ENCODE measurements around the gene USP7.
"Not testable (repeated sequence)": the region's sequence is repeated elsewhere in the genome, so short reads cannot be mapped to it uniquely, and the experiment has no call there.

Gene USP7

DNA sequence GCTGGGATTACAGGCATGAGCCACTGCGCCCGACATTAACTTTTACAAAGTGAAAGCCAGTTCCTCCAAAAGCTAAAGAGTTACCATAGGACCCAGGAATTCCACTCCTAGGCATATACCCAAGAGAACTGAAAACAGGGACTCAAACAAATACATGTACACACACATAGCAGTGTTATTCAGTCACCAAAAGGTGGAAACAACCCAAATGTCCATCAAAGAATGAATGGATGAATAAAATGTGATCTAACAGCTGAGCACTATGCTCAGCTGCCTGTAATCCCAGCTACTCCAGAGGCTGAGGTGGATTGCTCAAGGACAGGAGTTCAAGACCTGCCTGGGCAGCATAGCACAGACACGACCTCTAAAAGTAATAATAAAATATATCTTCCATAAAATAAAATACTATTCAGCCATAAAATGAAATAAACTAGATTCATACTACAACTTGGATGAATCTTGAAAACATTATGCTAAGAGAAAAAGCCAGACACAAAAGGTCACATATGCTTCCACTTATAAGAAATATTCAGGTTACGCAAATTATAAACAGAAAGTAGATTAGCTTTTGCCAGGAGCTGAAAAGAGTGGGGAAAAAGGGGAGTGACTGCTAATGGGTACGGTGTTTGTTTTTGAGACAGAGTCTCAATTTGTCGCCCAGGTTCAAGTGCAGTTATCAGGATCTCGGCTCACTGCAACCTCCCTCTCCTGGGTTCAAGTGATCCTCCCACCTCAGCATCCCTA lies 9.3 kb upstream of the USP7 start:
- DNase-seq, result peak; percentile 35

DNA sequence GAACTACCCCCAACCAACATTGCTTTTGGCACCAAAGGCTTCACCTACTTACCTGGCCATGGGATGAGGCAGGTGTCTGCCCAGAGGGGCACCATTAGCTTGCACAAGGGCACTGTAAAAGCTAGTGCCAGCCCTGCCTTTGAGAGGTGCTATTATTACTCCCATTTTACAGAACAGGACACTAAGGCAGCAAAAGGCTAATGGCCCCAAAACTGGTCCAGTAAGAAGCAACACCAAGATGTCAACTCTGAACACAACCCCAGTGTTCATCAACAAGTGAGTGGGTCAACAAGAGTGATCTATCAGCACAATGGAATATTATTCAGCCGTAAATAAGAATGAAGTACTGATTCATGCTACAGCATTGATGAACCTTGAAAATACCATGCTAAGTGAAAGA lies 7.7 kb upstream of the USP7 start:
- no peak for DNase-seq

DNA sequence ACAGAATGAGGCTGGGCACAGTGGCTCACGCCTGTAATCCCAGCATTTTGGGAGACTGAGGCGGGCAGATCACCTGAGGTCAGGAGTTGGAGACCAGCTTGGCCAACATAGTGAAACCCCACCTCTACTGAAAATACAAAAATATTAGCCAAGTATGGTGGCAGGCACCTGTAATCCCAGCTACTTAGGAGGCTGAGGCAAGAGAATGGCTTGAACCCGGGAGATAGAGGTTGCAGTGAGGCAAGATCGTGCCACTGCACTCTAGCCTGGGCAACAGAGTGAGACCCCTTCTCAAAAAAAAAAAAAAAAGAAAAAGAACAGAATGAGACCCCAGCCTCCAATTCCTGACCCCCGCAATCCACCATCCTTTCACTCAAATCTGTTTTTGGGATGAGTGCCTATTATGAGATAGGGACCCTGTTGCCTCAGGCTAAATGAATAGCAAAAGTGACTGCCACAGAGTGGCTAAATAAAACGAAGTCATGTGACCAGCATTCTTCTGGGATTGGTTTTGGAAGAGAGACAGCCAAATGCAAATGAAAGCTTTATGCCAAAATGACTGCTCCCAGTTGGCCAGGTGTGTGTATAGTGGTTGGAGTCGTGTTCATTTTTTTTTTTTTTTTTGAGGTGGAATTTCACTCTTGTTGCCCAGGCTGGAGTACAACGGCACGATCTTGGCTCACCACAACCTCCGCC lies 5.6 kb upstream of the USP7 start:
- DNase-seq, result peak; percentile 12

DNA sequence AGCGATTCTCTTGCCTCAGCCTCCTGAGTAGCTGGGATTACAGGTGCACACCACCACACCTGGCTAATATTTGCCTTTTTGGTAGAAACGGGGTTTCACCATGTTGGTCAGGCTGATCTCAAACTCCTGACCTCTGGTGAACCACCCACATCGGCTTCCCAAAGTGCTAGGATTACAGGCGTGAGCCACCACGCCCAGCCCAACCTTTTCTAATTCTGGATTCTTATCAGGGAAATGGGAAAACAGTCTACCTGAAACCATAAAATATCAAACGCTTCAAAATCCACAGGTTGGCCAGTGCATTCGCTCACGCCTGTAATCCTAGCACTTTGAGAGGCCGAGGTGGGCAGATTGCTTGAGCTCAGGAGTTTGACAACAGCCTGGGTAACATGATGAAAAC lies 4.3 kb upstream of the USP7 start:
- DNase-seq, result not testable (repeated sequence)

DNA sequence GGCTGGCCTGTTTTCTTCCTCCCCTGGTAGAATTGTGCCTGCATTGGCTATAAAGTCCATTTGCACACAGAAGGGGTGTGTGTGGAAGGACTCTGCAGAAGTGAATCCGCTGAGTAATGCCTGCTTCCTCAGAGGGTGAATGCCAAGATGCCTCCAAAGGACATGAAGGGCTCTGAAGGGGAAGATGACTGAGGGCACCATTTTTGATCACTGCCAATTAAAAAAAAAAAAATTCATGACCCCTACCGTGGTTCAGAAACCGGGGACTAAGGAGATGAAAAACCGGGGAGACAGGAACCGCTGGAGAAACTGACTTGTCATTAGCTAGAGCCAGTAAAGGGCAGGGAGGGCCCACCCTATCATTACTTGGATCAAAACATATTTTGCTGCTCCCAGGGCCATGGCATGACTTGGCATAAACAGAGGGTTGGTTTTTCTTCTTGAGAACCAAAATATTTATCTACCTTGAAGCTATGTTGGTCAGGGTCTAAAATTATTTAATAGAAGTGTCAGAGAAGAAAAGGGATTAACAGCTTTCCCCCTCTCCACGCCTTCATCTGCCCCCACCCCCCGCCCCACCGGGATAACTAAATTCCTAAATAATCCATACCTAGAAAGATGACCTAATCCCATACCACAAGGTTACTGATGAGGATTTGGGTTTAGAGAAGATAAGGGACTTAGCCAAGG lies 3.6 kb upstream of the USP7 start:
- no peak for DNase-seq

DNA sequence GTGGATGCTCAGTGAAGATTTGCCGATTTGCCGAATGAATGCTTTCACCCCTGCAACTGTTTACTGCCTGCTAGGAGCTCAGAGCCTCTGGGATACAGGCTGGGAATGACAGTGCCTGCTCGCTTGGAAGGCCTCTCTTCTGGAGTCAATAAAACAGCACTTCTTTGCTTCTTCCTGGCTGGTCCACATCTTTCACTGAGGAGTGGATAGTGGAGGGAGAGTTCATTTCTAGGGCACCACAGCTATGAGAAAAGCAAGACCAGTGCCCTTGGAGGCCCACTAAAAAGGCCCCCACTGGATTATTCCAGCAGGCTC lies 3.1 kb upstream of the USP7 start:
- no peak for DNase-seq

DNA sequence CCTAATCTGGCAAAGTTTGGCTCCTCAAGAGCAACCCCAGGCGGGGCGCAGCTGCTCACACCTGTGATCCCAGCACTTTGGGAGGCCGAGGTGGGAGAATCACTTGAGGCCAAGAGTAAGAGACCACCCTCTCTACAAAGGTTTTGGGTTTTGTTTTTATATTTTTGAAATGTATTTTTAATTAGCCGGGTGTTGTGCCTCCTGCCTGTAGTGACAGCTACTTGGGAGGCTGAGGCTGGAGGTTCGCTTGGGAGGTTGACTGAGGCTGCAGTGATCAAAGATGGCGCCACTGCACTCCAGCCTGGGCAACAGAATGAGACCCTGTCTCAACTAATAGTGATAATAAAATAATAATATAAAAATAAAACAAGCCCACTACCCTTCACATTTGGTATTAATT lies 756 bp upstream of the USP7 start:
- no peak for DNase-seq

DNA sequence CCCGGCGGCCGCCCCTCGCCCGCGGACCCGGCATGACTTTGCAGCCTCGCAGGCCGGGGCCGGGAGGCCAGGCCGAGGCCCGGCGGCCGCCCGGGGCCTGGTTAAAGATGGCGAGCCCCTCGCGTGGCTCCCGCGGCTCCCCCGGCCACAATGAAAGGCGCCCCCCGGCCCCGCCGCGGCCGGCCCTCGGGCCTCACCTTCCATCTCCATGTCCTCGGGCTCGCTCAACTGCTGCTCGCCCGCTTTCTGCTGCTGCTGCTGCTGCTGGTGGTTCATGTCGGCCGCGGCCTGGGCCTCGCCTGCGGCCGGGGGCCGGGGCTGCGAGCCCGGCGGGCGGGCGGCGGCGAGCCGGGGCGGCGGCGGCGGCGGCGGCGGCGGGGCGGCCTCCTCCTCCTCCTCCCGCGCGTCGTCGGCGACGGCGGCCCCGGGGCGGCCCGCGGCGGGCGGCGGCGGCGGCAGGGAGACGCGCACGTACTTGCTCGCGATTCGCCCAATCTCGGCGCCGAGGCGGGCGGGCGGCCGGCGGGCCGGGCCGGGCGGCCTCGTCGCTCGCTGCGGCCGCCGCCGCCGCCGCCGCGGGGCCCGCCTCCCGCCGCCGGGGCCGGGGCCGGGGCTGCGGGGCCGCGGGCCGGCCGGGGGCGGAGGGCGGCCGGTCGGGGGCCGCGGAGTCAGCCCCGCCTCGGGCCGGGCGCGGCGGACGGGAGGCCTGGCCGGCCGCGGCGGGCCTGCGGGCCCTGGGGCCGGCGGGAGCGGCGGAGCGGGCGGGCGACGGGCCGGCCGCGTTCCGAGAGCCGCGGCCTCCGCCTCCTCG lies 491 bp downstream of the USP7 start:
- DNase-seq, result no peak

DNA sequence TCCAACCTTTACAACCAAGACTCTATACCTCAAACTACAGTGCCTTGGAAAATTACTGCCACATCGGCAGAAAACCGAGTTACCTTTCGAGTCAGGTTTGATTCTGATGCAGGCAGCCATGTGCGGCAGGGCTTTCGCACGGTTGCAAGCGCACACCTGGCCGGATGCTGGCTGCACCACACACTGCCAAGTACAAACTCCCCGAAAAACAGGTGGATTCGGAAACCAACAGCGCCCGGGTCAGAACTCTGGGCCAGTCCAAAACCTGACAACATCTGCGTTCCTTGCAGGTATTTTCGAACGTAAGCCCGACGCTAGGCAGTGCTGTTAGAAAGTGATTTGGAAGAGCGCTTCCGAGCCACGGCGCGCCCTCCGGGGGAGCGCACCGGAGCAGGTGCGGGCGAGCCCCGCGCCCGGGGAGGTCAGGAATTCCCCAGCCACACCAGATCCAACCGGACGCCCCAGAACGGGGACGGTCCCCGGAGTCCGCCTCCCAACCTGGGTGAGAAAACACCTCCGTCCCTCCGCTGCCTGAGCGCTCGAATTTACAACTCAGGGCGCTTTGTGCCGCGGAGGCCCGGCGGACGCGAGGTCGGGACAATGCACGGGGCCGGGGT lies 1.2 kb downstream of the USP7 start:
- peak; percentile 10 for DNase-seq

DNA sequence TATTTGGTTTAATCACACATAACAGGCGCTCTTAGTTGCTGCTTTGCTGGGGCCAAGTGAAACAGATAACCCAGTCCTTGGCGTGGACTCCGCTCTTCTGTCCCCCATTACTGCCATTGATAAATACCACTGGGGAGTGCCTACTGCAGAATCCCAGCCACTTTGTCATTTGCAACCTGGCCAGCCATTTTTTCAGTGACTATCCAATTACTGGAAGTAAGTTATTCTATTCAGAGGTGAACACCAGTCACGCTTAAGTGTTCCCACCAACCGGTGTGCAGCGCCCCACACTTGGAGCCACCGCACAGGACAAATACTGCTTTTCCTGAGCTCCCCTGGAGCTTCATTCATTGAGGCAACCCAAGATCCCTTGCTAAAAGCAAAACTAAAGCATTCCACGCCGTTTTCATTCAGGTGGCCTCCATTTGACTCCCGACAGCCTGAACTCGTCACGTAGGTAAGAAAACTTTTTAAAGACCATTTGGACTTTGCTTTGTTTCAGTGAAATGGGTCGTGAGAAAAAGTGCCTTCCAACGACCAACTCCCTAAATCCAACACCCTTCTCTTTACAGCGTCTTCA lies 1.8 kb downstream of the USP7 start:
- no peak for DNase-seq

DNA sequence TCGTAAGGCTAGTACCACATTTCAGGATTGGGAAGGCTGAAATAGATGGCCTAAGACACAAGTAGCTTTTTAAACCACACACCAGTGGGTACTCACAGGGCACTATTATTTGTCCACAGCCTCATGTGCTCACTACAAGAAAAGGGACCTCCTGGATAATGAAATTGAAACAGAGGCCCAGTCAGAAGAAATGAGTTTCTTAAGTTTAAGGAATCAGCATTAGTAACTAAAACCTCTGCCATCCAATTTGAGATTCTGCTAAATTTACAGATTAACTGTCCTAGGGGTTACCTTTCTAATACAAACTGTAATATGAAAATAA lies 3.0 kb downstream of the USP7 start:
- DNase-seq, result no peak

DNA sequence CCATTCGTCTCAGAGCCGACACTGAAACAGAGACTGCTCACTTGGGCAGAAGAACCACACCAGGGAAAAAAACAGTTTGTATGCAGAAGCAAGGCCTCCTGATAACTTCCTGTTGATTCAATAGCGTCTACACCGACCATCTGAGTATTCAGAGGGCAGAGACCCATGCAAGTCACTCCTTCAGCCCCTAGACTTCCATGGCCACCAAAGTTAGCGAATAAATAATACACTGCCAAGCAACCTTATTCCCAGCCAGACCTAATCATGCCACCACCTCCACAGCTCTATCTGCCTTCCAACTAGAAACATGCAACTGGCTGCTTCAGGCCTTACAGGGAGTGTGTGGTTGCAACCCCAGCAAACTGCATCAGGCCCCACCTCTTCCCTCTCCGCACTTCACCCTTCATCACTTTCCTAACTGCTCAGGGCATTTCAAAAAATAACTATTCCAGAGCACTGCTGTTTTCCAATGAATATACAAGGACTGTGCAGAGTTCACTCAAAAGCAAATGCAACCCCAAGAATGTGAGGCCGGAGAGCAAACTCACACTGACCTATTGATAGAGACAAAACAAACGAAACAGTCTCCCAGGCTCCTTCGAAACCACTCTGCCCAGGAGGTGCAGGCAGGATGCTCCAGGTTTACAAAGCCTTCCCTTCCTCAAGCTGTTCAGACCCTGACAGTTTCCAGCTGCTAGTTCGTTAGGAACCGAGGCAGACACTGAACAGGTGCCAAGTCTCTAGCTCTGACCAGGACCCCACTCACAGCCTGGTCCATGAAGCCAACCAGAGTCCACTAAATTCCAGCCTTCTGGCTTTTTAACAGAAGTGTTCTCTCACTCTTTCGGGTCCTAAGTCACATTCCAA lies 3.6 kb downstream of the USP7 start:
- DNase-seq, result peak; percentile 14

DNA sequence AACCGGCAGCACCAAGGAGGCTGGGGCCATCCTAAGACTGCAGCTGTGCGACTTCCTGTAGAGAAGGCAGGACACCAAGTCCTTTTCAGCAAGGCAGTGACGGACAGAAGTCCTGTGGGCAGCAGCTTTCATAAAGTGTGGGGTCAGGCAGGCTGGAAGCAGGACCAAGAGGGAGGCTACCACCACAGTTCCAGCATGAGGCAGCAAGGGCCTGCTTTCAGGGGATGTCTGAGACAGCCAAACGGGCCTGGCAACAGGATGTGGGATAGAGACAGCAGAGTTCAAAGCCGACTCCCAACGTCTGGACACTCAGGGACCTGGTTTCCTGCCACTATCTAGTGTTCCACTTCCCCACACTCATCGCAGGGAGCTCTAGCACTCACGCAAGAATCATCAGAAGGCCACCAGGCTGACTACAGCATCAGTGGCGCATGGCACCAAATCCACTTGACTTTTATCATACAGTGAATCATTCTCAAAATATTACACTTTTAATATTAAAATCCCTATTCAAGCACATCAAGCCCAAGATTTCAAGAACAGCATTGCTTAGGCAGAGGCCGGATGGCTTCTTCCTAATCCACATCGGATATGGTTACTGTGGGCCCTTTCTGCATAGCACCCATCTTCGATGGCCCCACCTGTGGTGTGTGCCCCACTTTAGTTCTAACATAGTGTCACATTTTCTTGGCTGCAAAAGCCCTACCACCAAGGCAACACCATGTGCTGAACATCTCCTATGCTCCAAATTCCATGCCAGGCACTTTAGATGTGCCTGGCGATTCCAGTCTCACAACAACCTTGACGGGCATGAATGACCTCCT lies 5.2 kb downstream of the USP7 start:
- peak; percentile 86 for DNase-seq

DNA sequence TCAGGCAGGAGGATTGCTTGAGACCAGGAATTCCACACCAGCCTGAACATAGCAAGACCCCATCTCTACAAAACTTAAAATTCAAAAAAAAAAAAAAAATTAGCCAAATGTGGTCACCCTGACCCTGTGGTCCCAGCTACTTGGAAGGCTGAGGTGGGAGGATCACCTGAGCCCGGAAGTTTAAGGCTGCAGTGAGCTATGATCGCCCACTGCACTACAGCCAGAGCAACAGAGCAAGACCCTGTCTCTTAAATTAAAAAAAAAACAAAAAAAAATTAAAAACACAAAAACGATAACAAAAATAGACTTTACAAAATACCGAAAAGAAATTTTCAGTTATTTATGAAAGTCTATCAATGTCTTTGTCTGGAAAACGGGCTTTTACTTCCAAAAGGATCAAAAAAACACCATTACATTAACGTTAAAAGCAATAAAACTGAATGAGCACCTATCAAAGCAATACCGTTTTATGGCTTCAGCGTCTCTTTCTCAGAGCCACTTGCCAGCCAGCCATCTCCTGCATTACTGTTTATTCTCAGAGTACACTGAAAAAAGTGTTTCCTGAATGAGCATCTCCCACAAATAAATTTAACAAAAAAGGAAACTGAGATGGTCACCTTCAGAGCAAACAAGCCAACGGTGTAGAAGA lies 6.1 kb downstream of the USP7 start:
- no peak for DNase-seq

DNA sequence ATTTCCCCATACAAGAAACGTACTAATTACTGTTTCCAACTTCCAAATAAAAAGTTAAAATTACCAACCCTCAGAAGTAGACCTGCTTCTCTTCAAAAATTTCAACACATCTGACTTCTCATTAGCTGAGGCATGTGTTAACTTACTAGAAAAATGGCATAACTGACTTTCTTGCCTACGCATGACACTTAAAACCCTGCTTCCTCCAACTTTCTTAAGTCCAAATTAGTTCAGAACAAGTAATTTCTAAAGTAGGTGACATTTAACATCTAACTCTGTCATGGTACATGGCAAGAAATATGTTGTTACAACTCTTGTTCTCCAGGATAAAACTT lies 6.7 kb downstream of the USP7 start:
- no peak for DNase-seq

DNA sequence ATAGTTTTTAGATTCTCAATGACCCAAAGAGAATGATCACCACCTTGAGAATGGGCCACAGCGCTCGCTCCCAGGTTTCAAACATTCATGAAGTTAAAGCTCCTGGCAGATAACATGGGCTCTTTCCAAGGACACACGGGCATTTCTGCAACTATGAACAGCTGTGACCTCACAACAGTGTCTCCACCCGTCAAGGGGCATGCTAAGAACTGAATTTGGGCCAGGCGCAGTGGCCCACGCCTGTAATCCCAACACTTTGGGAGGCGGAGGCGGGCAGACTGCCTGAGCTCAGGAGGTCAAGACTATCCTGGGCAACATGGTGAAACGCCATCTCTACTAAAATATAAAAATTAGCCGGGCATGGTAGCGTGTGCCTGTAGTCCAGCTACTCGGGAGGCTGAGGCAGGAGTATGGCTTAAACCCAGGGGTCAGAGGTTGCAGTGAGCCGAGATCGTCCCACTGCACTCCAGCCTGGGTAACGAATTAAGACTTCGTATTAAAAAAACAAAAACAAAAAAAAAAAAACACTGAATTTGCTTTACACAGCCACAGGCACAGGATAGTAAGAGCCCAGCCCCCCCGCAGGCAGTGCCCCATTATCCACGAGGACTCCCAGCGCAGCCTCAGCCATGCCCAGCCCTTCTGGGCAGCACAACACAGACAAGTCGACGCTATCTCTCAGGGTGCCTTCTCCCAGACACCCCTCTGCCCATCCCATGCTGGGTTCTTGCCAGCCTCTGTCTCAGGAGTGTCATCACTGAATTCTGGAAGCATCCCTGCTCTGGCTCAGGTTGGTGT lies 7.2 kb downstream of the USP7 start:
- DNase-seq, result no peak

DNA sequence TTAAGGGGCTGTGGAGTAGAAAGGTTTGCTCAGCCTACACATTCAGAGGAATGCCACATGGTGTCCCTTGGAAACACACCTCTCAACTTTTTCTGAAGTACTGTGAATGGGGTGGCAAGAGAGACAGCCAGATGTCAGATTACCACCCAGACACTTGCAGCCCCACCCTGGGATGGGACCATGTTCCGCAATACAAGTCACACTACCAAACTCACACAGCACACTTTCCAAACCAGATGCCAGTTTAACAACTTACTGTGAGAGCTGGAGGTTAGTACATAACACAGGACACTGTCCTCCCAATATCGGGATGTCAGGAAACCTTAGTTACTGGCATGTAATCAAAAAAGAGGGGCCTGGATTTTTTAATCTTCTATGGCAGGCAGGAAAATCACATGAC lies 7.9 kb downstream of the USP7 start:
- DNase-seq, result no peak

DNA sequence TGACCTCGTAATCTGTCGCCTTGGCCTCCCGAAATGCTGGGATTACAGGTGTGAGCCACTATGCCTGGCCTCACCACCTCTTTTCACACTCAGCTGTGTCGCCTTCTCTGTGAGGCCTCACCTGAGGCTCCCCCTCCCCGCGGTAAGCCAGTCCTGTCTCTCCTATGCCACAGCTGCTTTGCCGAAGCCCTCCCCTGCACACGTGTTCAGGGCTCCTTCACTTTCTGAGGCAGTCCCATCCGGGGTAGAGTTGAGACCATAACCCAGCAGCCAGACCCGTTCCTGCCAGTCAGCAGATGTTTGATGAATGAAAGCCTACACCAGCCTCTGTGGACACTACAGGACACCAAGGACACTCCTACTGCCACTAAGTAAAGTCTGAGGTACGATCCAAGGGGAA lies 10.6 kb downstream of the USP7 start:
- DNase-seq, result no peak

DNA sequence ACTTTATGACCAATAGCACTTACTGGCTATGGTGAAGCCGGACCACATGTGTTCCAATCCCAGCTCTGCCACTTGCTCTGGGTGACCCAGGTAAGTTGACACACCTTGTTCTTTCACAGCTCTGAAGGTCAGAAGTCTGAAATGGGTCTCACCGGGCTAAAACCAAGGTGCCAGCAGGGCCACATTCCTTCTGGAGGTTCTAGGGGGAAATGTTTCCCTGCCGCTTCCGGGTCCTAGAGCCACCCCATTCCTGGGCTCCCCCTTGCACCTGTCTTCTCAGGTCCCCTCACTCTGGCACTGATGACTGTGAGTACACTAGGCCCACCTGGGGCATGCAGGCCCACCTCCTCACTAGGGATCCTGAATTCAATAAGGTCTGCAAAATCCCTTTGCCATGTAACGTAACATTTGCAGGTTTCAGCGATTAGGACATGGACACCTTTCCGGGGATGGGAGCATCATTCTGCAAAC lies 11.4 kb downstream of the USP7 start:
- DNase-seq, result no peak
